ENCODE results near the gene WDR70. TPM values are rescaled to one million over a fixed set of nuclear protein-coding genes. Genes with fewer than 3 reads are reported as not detected.

WDR70 gene
- total RNA-seq, 1 experiment from 2014 or later: 32.4 TPM

DNA sequence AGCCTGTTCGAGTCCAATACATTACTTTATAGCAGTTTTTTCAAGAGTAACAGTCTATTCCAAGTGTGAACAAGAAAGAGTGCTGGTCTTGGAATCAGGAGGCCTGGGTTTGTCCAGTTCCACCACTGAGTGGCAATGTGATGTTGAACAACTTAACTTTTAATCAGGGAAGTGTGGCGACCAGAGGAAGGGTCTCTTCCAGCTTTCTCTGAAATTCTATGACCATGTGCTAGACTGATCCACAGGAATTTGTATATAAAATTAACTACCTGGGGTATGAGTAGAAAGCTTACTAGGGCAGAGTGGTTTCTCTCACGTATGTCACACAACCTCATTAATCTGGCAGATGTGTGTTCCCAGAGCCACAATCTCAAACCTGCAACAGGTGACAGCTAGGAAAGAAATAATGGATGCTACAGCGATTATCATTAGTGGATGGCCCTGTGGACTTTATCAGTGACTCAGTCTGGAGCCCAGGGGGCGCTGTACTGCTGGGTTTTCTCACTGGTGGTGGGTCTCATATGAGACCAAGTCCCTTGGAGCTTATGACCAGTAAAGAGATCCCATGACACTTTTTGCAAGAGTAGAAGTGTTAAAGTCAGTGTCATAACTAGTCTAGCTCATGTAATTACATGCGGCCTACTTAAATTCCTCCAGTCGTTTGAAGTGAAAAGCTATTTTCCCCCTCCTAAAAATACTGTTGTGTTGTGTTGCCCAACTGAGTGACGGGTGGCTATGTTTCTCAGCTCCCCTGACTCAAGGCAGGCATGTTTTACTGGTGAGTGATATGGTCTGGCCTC is 344.2 kb downstream of the WDR70 start:
- peak; percentile 44 for DNase-seq (ENCODE audit: low read depth)

- DNase-seq (ENCODE audit: low read depth): peak; percentile 81
Observed at GRCh38 chr5:37724395-37725125, 345.4 kb downstream of the WDR70 start.

DNA sequence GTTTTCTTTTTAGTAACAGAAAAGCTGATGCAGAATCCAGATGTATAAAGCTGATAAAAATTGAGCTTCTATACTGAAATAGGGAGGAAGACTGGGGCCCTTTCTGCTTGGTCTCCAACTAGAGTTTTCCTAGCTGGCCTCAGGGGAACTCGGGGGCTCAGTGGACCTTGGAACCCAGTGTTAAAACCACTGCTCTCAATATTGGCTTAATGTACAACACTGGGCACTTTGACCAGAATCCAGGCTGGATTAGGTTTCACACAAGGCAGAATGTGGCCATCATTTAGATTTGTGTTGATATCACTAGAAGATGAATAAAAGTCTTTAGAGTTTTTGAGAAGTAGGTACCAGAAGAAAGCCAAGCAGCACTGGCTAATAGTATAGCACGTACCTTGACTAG is 346.1 kb downstream of the WDR70 start:
- DNase-seq (ENCODE audit: low read depth): no peak

GRCh38 chr5:37727238-37727637 is 348.1 kb downstream of the WDR70 start:
- DNase-seq (ENCODE audit: low read depth): no peak

DNA sequence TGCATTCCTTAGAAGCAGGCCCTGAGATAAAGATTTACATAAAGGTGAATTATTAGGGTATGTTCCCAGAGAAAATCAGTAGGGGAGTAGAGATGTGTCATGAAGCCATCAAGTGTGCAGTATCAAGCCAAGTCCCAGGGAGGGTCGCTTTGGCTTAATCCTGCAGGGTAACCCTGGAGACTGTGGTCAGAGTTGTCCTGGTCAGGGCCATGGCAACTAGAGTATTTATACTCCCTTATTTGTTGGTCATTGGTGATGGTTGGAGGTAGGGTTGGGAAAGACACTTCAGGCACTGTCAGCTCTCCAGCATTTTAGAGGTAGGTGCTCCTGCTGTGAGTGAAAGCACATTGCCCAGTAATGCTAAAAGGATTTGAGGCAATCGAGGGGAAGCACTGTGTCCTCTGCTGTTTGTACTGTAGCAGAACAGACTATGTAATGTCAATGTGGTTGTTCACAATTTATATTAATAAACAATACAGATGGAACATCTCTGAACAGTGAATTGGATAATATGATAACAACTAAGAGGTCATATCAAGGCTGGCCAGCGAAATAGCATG is 351.9 kb downstream of the WDR70 start:
- DNase-seq (ENCODE audit: low read depth): peak; percentile 58

DNA sequence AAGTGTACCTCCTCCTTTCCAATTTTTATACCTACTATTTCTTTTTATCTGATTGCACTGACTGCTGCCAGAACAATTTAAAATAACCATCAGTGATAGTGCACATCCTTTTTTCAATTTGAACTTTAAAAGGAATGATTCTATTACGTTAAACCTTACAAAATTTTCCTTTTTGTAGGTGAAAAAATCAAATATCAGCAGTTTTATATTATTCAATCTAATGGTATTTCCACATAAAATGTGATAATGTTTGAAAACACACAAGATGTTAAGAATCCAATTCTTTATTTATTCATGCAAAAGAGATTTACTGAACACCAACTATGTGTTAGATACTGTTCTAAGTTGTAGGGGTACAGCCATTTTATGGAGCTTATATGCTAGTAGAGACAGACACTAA is 355.0 kb downstream of the WDR70 start:
- no peak for DNase-seq (ENCODE audit: low read depth)

DNA sequence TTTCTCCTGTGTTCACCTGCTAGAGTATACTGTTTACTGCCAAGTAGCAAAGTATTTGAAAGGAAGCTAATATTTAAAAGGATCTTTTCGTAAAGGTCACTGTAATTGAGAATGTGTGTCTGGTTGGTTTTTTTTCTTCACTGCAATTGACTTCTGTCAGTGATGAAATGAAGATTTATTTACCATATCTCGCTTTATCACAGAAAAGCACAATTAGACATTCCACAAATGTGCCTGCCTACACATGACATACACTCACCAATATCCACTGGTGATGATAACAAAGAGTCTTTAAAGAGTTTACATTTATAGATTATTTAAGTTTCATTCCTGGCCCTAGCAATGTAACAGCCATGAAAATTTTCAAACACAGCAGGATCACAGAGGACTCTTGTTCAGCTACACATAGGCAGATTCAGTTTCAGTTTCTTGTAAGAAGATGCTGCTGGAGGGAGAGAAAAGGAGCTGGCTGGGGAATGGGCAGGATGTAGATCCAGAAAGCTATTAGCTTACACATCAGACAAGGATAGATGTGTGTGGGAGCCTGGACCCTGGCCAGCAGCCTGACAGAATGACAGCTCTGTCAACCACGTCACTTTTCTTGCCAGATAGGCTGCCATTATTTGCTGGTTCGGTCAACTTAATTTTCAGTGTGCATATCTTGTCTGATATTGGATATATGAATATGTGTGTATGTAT is 356.7 kb downstream of the WDR70 start:
- DNase-seq (ENCODE audit: low read depth): peak; percentile 59

DNA sequence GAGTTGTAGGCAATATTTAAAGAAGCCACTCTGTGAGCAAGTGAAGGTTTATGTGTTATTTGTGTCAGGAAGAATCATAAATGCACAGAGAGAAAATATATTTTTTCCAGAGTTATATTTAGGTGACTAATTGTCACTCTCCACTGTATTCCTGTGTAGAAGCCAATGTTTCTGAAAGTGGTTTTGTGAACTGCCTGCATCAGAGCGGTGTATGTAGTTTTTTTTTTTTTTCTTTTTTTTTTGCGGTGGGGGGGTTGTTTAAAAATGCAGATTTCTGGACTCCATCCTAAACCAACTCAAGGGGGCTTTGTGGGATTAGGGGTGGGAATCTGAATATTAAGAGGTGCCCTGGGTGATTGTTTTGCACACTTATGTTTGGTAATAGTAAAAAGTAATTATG is 357.3 kb downstream of the WDR70 start:
- DNase-seq (ENCODE audit: low read depth): no peak

- DNase-seq (ENCODE audit: low read depth): no peak
Observed at GRCh38 chr5:37737326-37738056, 358.4 kb downstream of the WDR70 start.

DNA sequence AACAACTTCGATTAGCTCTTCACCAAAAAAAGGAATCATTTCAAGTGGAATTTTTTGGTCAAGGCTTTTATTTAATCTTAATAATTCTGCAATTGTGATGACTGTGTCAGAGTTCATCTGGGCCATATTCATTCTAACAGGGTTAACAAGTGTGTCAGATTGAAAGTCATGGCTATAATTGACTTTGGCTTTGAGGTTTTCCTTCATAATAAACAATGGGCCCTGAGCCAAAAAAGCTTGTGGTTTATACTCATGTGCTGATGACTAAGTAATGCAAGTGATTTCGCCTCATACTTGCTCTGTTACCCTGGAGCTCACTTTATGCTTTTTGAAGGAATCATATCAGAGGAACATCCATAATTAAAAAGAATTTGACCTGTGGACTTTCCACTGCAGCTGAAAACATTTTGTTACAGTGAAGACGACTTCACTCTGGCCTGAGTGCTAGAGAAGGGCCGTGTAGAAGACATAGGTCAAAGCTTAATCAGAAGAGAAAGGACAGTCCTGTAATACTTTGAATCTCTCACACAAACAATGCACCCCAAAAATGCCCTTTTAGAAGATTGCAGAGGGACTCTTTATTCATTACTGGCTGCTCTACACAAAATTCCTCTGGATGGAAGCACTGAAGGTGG is 359.1 kb downstream of the WDR70 start:
- peak; percentile 98 for DNase-seq (ENCODE audit: low read depth)

DNA sequence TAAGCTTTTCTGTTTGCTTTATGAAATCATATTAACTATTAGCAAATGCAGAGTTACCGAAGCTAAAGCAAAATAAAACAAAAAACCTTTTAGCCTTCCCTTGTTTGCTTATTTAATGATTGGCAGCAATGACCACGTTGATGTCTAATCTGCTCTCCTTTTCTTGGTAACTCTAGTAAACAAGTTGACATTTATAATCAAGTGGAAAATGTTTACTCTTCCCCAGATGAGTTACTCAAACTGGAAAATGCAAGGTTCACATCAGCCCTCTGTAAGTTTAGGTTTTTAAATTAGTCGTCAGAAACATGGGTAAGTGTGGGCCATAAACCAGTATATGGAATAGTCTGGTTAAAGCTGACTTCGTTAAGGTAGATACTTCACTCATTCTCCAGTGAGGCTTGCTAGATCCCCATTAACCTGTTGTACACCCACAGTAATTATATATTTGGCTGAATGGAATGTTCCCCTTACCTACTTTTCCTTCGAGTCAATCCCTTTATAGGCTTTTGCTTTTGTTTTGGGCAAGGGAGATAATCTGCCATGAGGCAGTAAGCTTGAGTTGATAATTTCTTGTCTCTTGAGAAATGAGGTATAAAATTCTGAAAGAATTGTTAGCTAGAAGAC is 359.9 kb downstream of the WDR70 start:
- DNase-seq (ENCODE audit: low read depth): no peak

GRCh38 chr5:37739817-37740261 is 360.7 kb downstream of the WDR70 start:
- peak; percentile 68 for DNase-seq (ENCODE audit: low read depth)

DNA sequence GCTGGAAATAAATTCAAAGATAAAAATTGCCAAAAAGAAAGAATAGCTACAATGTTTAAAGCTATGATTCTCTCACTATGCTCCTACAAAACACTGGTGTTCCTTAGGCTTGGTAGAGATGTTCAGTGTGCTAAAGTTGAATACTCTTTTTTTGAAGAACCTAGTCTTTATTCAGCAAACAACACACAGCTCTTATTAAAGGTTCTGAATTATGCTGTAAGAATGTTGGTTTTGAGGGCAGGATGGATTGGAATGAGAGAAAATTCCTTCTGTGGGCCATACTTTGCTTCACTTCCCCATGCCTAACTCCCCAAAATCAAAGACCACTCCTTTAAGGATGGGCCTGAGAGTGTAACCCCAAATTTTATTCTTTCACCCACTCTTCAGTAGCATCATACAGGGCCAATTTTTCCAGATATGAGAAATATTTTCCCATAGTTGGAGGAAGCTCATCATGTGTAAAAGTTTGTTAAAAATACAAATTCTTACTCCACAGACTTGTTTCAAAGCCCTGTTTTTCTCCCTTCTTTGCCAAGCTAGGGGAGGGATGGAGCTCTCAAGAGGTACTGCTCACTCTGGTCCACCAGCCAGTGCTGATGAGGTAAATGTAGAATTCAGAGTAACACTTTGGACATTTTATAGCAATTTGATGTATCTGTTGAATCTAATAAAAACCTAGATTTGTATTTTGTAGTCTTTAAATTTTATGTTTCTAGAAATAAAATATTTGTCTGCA is 361.4 kb downstream of the WDR70 start:
- DNase-seq (ENCODE audit: low read depth): peak; percentile 45

DNA sequence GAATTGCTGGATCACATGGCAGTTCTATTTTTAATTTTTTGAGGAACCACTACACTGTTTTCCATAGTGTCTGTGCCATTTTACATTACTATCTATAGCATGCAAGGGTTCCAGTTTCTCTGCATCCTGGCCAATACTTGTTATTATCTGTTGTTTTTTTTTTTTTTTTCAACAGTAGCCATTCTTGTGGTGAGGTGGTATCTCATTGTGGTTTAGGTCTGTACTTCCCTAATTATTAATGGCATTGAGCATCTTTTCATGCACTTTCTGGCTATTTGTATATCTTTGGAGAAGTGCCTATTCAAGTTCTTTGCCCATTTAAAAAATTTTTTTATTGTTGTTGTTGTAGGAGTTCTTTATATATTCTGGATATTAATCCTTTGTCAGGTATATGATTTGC is 363.0 kb downstream of the WDR70 start:
- DNase-seq (ENCODE audit: low read depth): no peak

DNA sequence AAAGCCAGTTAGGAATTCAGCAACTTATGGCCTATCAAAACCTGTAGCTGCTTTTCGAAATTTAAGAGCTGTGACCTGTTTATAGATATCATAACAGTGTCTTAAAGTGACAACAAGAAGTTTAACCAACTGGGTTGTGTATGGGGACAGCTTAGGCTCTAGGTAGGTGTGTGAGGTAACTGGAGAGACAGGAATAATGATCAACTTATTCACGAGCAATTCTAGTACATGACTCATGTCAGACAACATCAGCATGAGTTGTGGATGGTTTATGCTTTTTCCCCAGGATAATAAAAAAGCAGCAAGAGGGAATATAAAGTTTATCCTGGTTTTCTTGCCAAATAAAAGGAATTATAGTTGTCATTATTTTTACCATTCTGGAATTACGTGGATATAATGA is 372.1 kb downstream of the WDR70 start:
- peak; percentile 46 for DNase-seq (ENCODE audit: low read depth)

DNA sequence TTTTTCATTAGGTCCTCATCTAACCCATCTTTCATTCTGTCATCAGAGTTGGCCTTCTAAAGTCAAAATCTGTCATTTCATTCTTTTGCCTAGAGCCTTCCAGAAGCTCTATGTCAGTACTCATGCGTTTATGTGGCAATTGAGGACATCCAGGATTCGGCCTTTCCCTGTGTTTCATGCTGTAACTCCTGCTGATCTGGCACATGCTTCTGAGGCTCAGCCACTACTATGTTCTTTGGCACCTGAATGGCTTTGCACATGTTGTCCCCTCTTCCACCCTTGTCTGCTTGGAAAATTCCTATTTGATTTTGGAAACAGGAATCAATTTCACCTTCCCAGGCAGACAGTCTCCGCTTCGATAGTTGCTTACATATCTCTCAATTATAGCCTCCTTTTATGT is 375.9 kb downstream of the WDR70 start:
- DNase-seq (ENCODE audit: low read depth): no peak

- DNase-seq (ENCODE audit: low read depth): no peak
Observed at GRCh38 chr5:37755581-37755980, 376.5 kb downstream of the WDR70 start.

DNA sequence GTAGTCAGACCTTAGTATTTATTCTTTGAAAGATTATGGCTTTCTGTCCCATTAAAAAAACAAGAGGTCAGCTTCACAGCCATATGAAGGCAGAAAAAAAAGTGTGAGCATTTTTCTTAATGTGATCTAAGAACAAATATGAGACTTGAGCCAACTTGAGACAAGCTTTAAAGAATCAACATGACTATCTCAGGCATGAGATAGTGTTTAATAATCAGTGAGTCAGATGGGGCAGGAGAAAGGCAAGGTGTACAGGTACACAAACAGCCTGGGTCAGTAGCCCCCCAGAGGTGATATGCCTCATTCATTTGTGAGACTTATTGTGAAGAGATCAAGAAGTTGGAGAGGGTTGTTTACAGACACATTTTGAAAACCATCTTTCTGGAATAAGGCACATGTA is 377.1 kb downstream of the WDR70 start:
- no peak for DNase-seq (ENCODE audit: low read depth)

- peak; percentile 53 for DNase-seq (ENCODE audit: low read depth)
Observed at GRCh38 chr5:37757980-37758582, 379.0 kb downstream of the WDR70 start.

All from M059J (cell line).